ENCODE measurements around the gene RFX1.
"Not testable (repeated sequence)": the region's sequence is repeated elsewhere in the genome, so short reads cannot be mapped to it uniquely, and the experiment has no call there.

The RFX1 gene

GRCh38 chr19:14006085-14006765 lies at the start of gene RFX1:
Gene RFX1 (minus strand): TSS chr19:14006320. CDS start chr19:13993843, 12,477 bp downstream.
- peak; percentile 99 for DNase-seq

GRCh38 chr19:14055396-14055795 lies 49.3 kb upstream of the RFX1 start:
- DNase-seq = no peak

- DNase-seq = no peak
Measured at GRCh38 chr19:14054721-14055120, 48.6 kb upstream of the RFX1 start.

GRCh38 chr19:14054099-14054498 lies 48.0 kb upstream of the RFX1 start:
- DNase-seq = no peak

- no peak for DNase-seq
Measured at GRCh38 chr19:14053500-14053899, 47.4 kb upstream of the RFX1 start.

GRCh38 chr19:14053032-14053431 lies 46.9 kb upstream of the RFX1 start:
- no peak for DNase-seq

GRCh38 chr19:14052470-14052869 lies 46.4 kb upstream of the RFX1 start:
- DNase-seq = no peak

GRCh38 chr19:14051980-14052379 lies 45.9 kb upstream of the RFX1 start:
- DNase-seq = no peak

GRCh38 chr19:14050961-14051360 lies 44.8 kb upstream of the RFX1 start:
- not testable (repeated sequence) for DNase-seq

- DNase-seq = no peak
Measured at GRCh38 chr19:14050512-14050911, 44.4 kb upstream of the RFX1 start.

GRCh38 chr19:14048443-14049153 lies 42.5 kb upstream of the RFX1 start:
- DNase-seq = no peak

GRCh38 chr19:14047866-14048265 lies 41.7 kb upstream of the RFX1 start:
- DNase-seq = not testable (repeated sequence)

GRCh38 chr19:14042659-14043608 lies 36.8 kb upstream of the RFX1 start:
- not testable (repeated sequence) for DNase-seq

- no peak for DNase-seq
Measured at GRCh38 chr19:14039181-14039580, 33.1 kb upstream of the RFX1 start.

GRCh38 chr19:14035706-14036105 lies 29.6 kb upstream of the RFX1 start:
- DNase-seq = no peak

- DNase-seq = not testable (repeated sequence)
Measured at GRCh38 chr19:14035159-14035558, 29.0 kb upstream of the RFX1 start.

- no peak for DNase-seq
Measured at GRCh38 chr19:14033946-14034345, 27.8 kb upstream of the RFX1 start.

GRCh38 chr19:14031719-14032480 lies 25.8 kb upstream of the RFX1 start, which contains the start of gene IL27RA:
Gene IL27RA (plus strand): TSS chr19:14031762. CDS start chr19:14031873, 111 bp downstream.
- DNase-seq = peak; percentile 26

GRCh38 chr19:14030997-14031718 lies 25.0 kb upstream of the RFX1 start:
- no peak for DNase-seq

GRCh38 chr19:14028901-14029300 lies 22.8 kb upstream of the RFX1 start:
- no peak for DNase-seq

GRCh38 chr19:14027856-14028450 lies 21.8 kb upstream of the RFX1 start, which contains the start of gene RLN3:
Gene RLN3 (plus strand): TSS chr19:14028148. CDS start chr19:14028205, 57 bp downstream.
- no peak for DNase-seq
